ENCODE measurements around the gene IZUMO4. TPM values are rescaled to one million over a fixed set of nuclear protein-coding genes. Genes with fewer than 3 reads are reported as not detected.
"Not testable (repeated sequence)": the region's sequence is repeated elsewhere in the genome, so short reads cannot be mapped to it uniquely, and the experiment has no call there.

Gene IZUMO4
- total RNA-seq, 1 donor: 2.2 TPM

- no peak for DNase-seq (ENCODE audit: low read depth in 2 of 3, low spot score in 2 of 3)
Observed at GRCh38 chr19:2080336-2080988, 16.3 kb upstream of the IZUMO4 start.

GRCh38 chr19:2081873-2082810 lies 14.6 kb upstream of the IZUMO4 start:
- DNase-seq (ENCODE audit: low read depth in 2 of 3, low spot score in 2 of 3): no peak

GRCh38 chr19:2083174-2083854 lies 13.4 kb upstream of the IZUMO4 start:
- peak in 2 of 3 donors; percentile 68 to 84 for DNase-seq (ENCODE audit: low read depth in 2 of 3, low spot score in 2 of 3)

- peak; percentile 85 to 99 (median 97) for DNase-seq (ENCODE audit: low read depth in 2 of 3, low spot score in 2 of 3)
Observed at GRCh38 chr19:2084993-2085720, 11.6 kb upstream of the IZUMO4 start.

GRCh38 chr19:2086695-2087620 lies 9.8 kb upstream of the IZUMO4 start:
- DNase-seq (ENCODE audit: low read depth in 2 of 3, low spot score in 2 of 3): not testable (repeated sequence)

- peak in 2 of 3 donors; percentile 44 to 59 for DNase-seq (ENCODE audit: low read depth in 2 of 3, low spot score in 2 of 3)
Observed at GRCh38 chr19:2087621-2088100, 9.1 kb upstream of the IZUMO4 start.

- no peak for DNase-seq (ENCODE audit: low read depth in 2 of 3, low spot score in 2 of 3)
Observed at GRCh38 chr19:2089001-2089711, 7.6 kb upstream of the IZUMO4 start.

- DNase-seq (ENCODE audit: low read depth in 2 of 3, low spot score in 2 of 3): no peak
Observed at GRCh38 chr19:2089727-2090053, 7.0 kb upstream of the IZUMO4 start.

- DNase-seq (ENCODE audit: low read depth in 2 of 3, low spot score in 2 of 3): peak in 1 of 3 donors; percentile 43
Observed at GRCh38 chr19:2091926-2092525, 4.7 kb upstream of the IZUMO4 start.

- DNase-seq (ENCODE audit: low read depth in 2 of 3, low spot score in 2 of 3): peak in 2 of 3 donors; percentile 93 to 94
Observed at GRCh38 chr19:2096034-2096479, 658 bp upstream of the IZUMO4 start, which contains the start of gene MOB3A. TSS of gene MOB3A (minus strand) at chr19:2096326. CDS start at chr19:2078560, 17,766 bp downstream.

GRCh38 chr19:2097203-2097885 lies 629 bp downstream of the IZUMO4 start:
- DNase-seq (ENCODE audit: low read depth in 2 of 3, low spot score in 2 of 3): no peak

GRCh38 chr19:2097886-2098327 lies 1.2 kb downstream of the IZUMO4 start:
- no peak for DNase-seq (ENCODE audit: low read depth in 2 of 3, low spot score in 2 of 3)

- no peak for DNase-seq (ENCODE audit: low read depth in 2 of 3, low spot score in 2 of 3)
Observed at GRCh38 chr19:2099054-2099501, 2.4 kb downstream of the IZUMO4 start.

GRCh38 chr19:2099937-2100718 lies 3.4 kb downstream of the IZUMO4 start:
- no peak for DNase-seq (ENCODE audit: low read depth in 2 of 3, low spot score in 2 of 3)

- no peak for DNase-seq (ENCODE audit: low read depth in 2 of 3, low spot score in 2 of 3)
Observed at GRCh38 chr19:2100719-2101061, 4.0 kb downstream of the IZUMO4 start.

- no peak for DNase-seq (ENCODE audit: low read depth in 2 of 3, low spot score in 2 of 3)
Observed at GRCh38 chr19:2101417-2102335, 5.0 kb downstream of the IZUMO4 start.

Measured in hematopoietic multipotent progenitor cell (in vitro differentiated cells).